ENCODE measurements around the gene MCL1. TPM values are rescaled to one million over a fixed set of nuclear protein-coding genes. Genes with fewer than 3 reads are reported as not detected.

The MCL1 gene
- total and polyA plus RNA-seq, 2 donors (not counting 1 experiment from before 2014, with no cell fraction given), result 219 to 266 TPM

DNA sequence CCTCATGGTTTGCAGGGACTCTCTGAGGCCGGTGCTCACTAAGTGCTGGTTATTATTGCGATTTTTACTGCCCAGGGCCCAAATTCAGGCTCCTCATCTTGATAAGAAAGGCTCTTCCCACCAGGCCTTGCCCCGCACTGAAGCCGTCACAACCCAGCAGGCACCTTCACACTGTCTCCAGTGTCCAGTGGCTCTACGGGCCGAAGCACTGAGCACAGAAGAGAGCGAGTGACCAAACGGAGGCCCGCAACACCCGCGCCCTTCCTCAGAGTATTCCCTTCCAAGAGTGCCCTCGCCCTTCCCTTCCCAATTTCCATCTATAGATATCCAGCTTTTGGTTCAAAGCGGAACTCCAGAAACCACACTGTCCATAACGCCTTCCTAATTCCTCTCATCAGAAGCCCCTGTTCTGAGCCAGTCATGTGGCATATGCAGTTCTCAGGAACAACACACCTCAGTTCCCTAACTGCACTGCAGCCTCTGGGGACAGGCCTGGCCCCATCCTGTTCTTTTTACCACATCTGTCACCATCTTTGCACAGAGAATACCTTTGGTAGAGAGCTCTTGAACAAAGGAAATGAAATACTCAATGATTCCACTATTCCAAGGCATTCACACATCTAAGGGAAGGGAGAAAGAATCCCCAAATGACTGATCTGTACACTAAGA lies 48.8 kb downstream of the MCL1 start:
- no peaks in the 10 kb centered on the region for H4K20me1 ChIP-seq (ENCODE audit: control insufficient read depth, insufficient read depth, low read length, poor library complexity, severe bottlenecking)
- CTCF ChIA-PET, result interaction anchor here (1.0 to 4.8 kb wide), 3 partner anchors 65 to 186 kb away, joined by 5 to 26 read pairs (median 17); no protein-coding TSS in a partner anchor
- H2AFZ ChIP-seq (ENCODE audit: insufficient read depth, low read depth, low read length, poor library complexity, severe bottlenecking), result no peak overlapping the region
- H3K9me3 ChIP-seq (ENCODE audit: control extremely low read depth in 1 of 3, control insufficient read depth in 2 of 3, insufficient read depth in 1 of 3, low read length in 2 of 3), result no peaks in the 10 kb centered on the region
- H3K4me2 ChIP-seq (replicated peaks; ENCODE audit: low read depth, low read length, poor library complexity, severe bottlenecking), result no peak overlapping the region
- no peak overlapping the region for H3K27ac ChIP-seq (ENCODE audit: low read length in 2 of 2)
- Mint-ChIP-seq H3K4me3 (no peak overlapping the region), H3K27me3 (no peaks in the 10 kb centered on the region), H3K9me3 (ENCODE audit: insufficient read depth) (no peaks in the 10 kb centered on the region), H3K27ac (no peak overlapping the region), H3K4me1 (no peaks in the 10 kb centered on the region)
- WGBS (ENCODE audit: insufficient coverage), result 97% methylated on average over 14 of the region's 14 CpGs
- no peaks in the 10 kb centered on the region for H3K36me3 ChIP-seq (replicated peaks in 1 of 2; ENCODE audit: control extremely low read depth in 1 of 2, control insufficient read depth in 1 of 2, extremely low read depth in 1 of 2, insufficient read depth in 2 of 2, low read length in 1 of 2)
- no peaks in the 10 kb centered on the region for H3K27me3 ChIP-seq (replicated peaks in 1 of 4; ENCODE audit: control extremely low read depth in 1 of 4, control insufficient read depth in 3 of 4, insufficient read depth in 4 of 4, low read length in 3 of 4)
- ATAC-seq (ENCODE audit: low read depth) (no peak), DNase-seq (no peak)
- H3K4me3 ChIP-seq (ENCODE audit: control extremely low read depth in 1 of 5, extremely low read depth in 1 of 5, insufficient read depth in 1 of 5, low read depth in 2 of 5, low read length in 4 of 5), result no peak overlapping the region
- no peaks in the 10 kb centered on the region for H3K4me1 ChIP-seq (ENCODE audit: control insufficient read depth in 2 of 2, insufficient read depth in 2 of 2, low read length in 2 of 2)
- TF ChIP-seq, protein P1, sequence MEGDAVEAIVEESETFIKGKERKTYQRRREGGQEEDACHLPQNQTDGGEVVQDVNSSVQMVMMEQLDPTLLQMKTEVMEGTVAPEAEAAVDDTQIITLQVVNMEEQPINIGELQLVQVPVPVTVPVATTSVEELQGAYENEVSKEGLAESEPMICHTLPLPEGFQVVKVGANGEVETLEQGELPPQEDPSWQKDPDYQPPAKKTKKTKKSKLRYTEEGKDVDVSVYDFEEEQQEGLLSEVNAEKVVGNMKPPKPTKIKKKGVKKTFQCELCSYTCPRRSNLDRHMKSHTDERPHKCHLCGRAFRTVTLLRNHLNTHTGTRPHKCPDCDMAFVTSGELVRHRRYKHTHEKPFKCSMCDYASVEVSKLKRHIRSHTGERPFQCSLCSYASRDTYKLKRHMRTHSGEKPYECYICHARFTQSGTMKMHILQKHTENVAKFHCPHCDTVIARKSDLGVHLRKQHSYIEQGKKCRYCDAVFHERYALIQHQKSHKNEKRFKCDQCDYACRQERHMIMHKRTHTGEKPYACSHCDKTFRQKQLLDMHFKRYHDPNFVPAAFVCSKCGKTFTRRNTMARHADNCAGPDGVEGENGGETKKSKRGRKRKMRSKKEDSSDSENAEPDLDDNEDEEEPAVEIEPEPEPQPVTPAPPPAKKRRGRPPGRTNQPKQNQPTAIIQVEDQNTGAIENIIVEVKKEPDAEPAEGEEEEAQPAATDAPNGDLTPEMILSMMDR (IDR thresholded peaks at IDR 0.05), result no peak
- TF ChIP-seq EZH2 (IDR thresholded peaks at IDR 0.05; ENCODE audit: borderline replicate concordance, insufficient read depth, low read depth, low read length, poor library complexity, severe bottlenecking), result no peak
- H3K79me2 ChIP-seq (ENCODE audit: control insufficient read depth, insufficient read depth, low read length), result no peaks in the 10 kb centered on the region
- H3K9ac ChIP-seq (ENCODE audit: low read length), result no peak overlapping the region
- POLR2A ChIA-PET, result no interaction called here
- intact Hi-C loops (cut with micrococcal nuclease), result no loop called here

DNA sequence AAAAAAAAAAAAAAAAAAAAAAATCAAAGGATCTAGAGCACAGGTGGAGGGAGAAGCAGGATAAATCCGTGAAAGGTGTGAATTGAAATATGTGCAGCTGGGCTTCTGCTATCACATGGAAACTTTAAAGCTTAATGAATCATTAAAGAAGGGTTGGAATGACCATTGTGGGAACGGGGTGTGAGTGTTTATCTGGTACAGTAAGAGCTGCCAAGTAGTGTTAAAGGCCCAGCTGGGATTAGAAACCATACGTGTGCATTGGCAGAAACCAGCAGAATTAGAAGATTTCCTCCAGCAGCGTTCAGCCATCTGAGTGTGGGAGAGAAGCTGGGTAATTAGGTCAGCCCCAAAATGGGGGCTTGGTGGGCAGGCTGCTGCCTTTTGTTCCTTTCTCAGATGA lies 50.4 kb downstream of the MCL1 start:
- intact Hi-C loops (cut with micrococcal nuclease), result no loop called here
- TF ChIP-seq EZH2 (IDR thresholded peaks at IDR 0.05; ENCODE audit: borderline replicate concordance, insufficient read depth, low read depth, low read length, poor library complexity, severe bottlenecking), result no peak
- TF ChIP-seq, protein P1 (IDR thresholded peaks at IDR 0.05), result no peak
- no peak overlapping the region for H3K4me3 Mint-ChIP-seq
- no peaks in the 10 kb centered on the region for H3K27me3 Mint-ChIP-seq
- H3K27ac Mint-ChIP-seq, result no peak overlapping the region
- peaks cover 0 to 4% (median 0%) of the 10 kb centered on the region in 3 donors for H3K9me3 ChIP-seq (ENCODE audit: control extremely low read depth in 1 of 3, control insufficient read depth in 2 of 3, insufficient read depth in 1 of 3, low read length in 2 of 3)
- H3K4me1 Mint-ChIP-seq, result no peaks in the 10 kb centered on the region
- H3K27me3 ChIP-seq (replicated peaks in 1 of 4; ENCODE audit: control extremely low read depth in 1 of 4, control insufficient read depth in 3 of 4, insufficient read depth in 4 of 4, low read length in 3 of 4), result no peaks in the 10 kb centered on the region
- H3K36me3 ChIP-seq (replicated peaks in 1 of 2; ENCODE audit: control extremely low read depth in 1 of 2, control insufficient read depth in 1 of 2, extremely low read depth in 1 of 2, insufficient read depth in 2 of 2, low read length in 1 of 2), result no peaks in the 10 kb centered on the region
- 92% methylated on average over 4 of the region's 4 CpGs for WGBS (ENCODE audit: insufficient coverage)
- no peak overlapping the region for H2AFZ ChIP-seq (ENCODE audit: insufficient read depth, low read depth, low read length, poor library complexity, severe bottlenecking)
- H3K4me2 ChIP-seq (replicated peaks; ENCODE audit: low read depth, low read length, poor library complexity, severe bottlenecking), result no peak overlapping the region
- H3K79me2 ChIP-seq (ENCODE audit: control insufficient read depth, insufficient read depth, low read length), result no peaks in the 10 kb centered on the region
- ATAC-seq (ENCODE audit: low read depth) (no peak), DNase-seq (no peak)
- H3K27ac ChIP-seq (ENCODE audit: low read length in 2 of 2), result no peak overlapping the region
- H3K4me1 ChIP-seq (ENCODE audit: control insufficient read depth in 2 of 2, insufficient read depth in 2 of 2, low read length in 2 of 2), result no peaks in the 10 kb centered on the region
- H3K9me3 Mint-ChIP-seq (ENCODE audit: insufficient read depth), result no peaks in the 10 kb centered on the region
- no peak overlapping the region for H3K9ac ChIP-seq (ENCODE audit: low read length)
- H3K4me3 ChIP-seq (ENCODE audit: control extremely low read depth in 1 of 5, extremely low read depth in 1 of 5, insufficient read depth in 1 of 5, low read depth in 2 of 5, low read length in 4 of 5), result no peak overlapping the region
- ChIA-PET POLR2A (no interaction called here), CTCF (interaction anchor here (0.6 to 4.8 kb wide), 4 partner anchors 34 to 519 kb away, joined by 3 to 26 read pairs (median 4); no protein-coding TSS in a partner anchor)
- no peaks in the 10 kb centered on the region for H4K20me1 ChIP-seq (ENCODE audit: control insufficient read depth, insufficient read depth, low read length, poor library complexity, severe bottlenecking)
